Ovary (tissue), 9 donors: ENCODE data around the gene MC4R. TPM values are rescaled to one million over a fixed set of nuclear protein-coding genes. Genes with fewer than 3 reads are reported as not detected.

Experiments
- DNase-seq, 5 donors: peaks; one replicate each; pipeline ENCODE4 v3.0.0-alpha.2; 2019 to 2020
- H3K27ac ChIP-seq, 2 donors: fragments of 200-600 bp; one replicate each; pipeline versions ENCODE4 v1.5.1 to v1.8.0; 2019 to 2022
- H3K27me3 ChIP-seq: fragments of 200-600 bp; one replicate; pipeline ENCODE4 v1.8.0; 2022
- H3K36me3 ChIP-seq: fragments of 200-600 bp; sonication (generic); one replicate; pipeline ENCODE4 v1.5.1; 2019
- H3K4me1 ChIP-seq: one replicate; pipeline ENCODE4 v1.8.1; 2013; ENCODE audit warnings: mild to moderate bottlenecking, moderate library complexity; ENCODE audit not compliant: insufficient read depth
- H3K4me3 ChIP-seq: fragments of 200-600 bp; sonication (generic); one replicate; pipeline ENCODE4 v1.5.1; 2017
- H3K9me3 ChIP-seq, 2 donors: fragments of 200-600 bp in 1 of 2; sonication (generic) in 1 of 2; one replicate each; pipeline versions ENCODE4 v1.5.1 to v1.8.1; 2013 to 2019; ENCODE audit warnings: mild to moderate bottlenecking in 1 of 2, moderate library complexity in 1 of 2
- CTCF ChIP-seq, 3 donors: fragments of 450-650 bp in 2 of 3; fragments of 200-600 bp in 1 of 3; IDR thresholded peaks; one replicate each; pipeline versions ENCODE4 v1.5.1 to v1.8.0; 2016 to 2022; ENCODE audit warnings: antibody characterized with exemption in 3 of 3, mild to moderate bottlenecking in 1 of 3
- EP300 ChIP-seq: sonication (generic); formaldehyde crosslinking; IDR thresholded peaks from one replicate; pipeline ENCODE4 v1.6.1; 2017; ENCODE audit warnings: antibody characterized with exemption
- POLR2A ChIP-seq: fragments of 450-650 bp; IDR thresholded peaks from one replicate; pipeline ENCODE4 v1.6.1; 2017; ENCODE audit warnings: antibody characterized with exemption, mild to moderate bottlenecking, moderate library complexity
- WGBS, 3 donors: extraction: QIAGEN DNeasy Blood & Tissue Kit in 1 of 3; methylation state at CpG; one replicate each; pipeline versions ENCODE4 v1.1.5 to v1.1.7; 2013 to 2017; 5-methylcytosine and 5-hydroxymethylcytosine counted together
- intact Hi-C, 4 donors: fragments of 100-400 bp; cut with DNase I; formaldehyde crosslinking; loops; one replicate each; pipeline versions ENCODE4 v1.11.0 to v1.15.1; 2022 to 2023
- polyA plus RNA-seq, 2 donors: library from polyadenylated mRNA; stranded (reverse); fragments of 200-250 nt in 1 of 2; fragments of 350-450 nt in 1 of 2; fragmentation: Illumina TruSeq in 1 of 2; extraction: RNeasy Lipid Tissue Mini Kit (QIAGEN cat#74804) in 1 of 2; gene quantifications; one replicate each; pipeline ENCODE4 v1.2.3, GENCODE V29; 2013 to 2014
- total RNA-seq, 7 donors: library from RNA; depleted of rRNA in 2 of 7; stranded (reverse); fragments of >200 nt in 2 of 7; fragmentation: NEBNext Ultra II Directional in 3 of 7; extraction: Animal tissue kit (Norgen Biotek cat#: 25700) in 3 of 7; gene quantifications; one replicate each; pipeline versions ENCODE4 v1.1.0 to v1.2.4, GENCODE V29; 2016 to 2023
- donor health status: DM: no; HTN: no; CAD: no; lungs with moderate emphysema.
- donor health status: DM: no; HTN: no; CAD: no.
- donor health status: Bipolar disorder and iron deficiency.
- donor health status: DM: yes; HTN: yes; CAD: no.
- donor health status: DM: no; HTN: no; CAD: no.
- donor health status: DM: yes; HTN: yes; CAD: no.

The MC4R gene
- total and polyA plus RNA-seq, 9 donors: 0.36 to 0.80 (median 0.45) TPM; not detected in 6

- Histone ChIP-seq H3K9me3 (no peaks in the 10 kb centered on the region), H3K27me3 (no peaks in the 10 kb centered on the region), H3K4me3 (no peak overlapping the region), H3K36me3 (no peaks in the 10 kb centered on the region), H3K27ac (no peak overlapping the region), H3K4me1 (no peaks in the 10 kb centered on the region)
- WGBS, 3 donors: 91 to 96% (median 95%) methylated on average over 4 of the region's 4 CpGs
- intact Hi-C loops: no loop called here
- DNase-seq: no peak
- TF ChIP-seq CTCF (IDR thresholded peaks at IDR 0.05) (no peak), POLR2A (no peak), EP300 (no peak)
Measured at GRCh38 chr18:60391571-60392226, 19.1 kb upstream of the MC4R start.

- WGBS, 3 donors: 12 to 31% (median 26%) methylated on average over 1 of the region's 1 CpG
Measured at GRCh38 chr18:60389314-60389713, 16.7 kb upstream of the MC4R start.

GRCh38 chr18:60385693-60386092 is 13.1 kb upstream of the MC4R start:
- H3K4me1 ChIP-seq: no peaks in the 10 kb centered on the region
- no peak overlapping the region for H3K4me3 ChIP-seq
- intact Hi-C loops: no loop called here
- no peak for DNase-seq
- no peak overlapping the region for H3K27ac ChIP-seq
- 86 to 87% (median 86%) methylated on average over 5 of the region's 5 CpGs for WGBS, 3 donors
- TF ChIP-seq EP300 (no peak), CTCF (IDR thresholded peaks at IDR 0.05) (no peak), POLR2A (no peak)
- no peaks in the 10 kb centered on the region for H3K9me3 ChIP-seq
- H3K36me3 ChIP-seq: no peaks in the 10 kb centered on the region
- no peaks in the 10 kb centered on the region for H3K27me3 ChIP-seq

More at GRCh38 chr18:60389314-60389713, 16.7 kb upstream of the MC4R start:
- H3K36me3 ChIP-seq: no peaks in the 10 kb centered on the region
- no peaks in the 10 kb centered on the region for H3K27me3 ChIP-seq
- intact Hi-C loops: no loop called here
- no peak overlapping the region for H3K4me3 ChIP-seq
- TF ChIP-seq POLR2A (no peak), CTCF (IDR thresholded peaks at IDR 0.05) (no peak), EP300 (no peak)
- no peak overlapping the region for H3K27ac ChIP-seq
- no peak for DNase-seq
- no peaks in the 10 kb centered on the region for H3K4me1 ChIP-seq
- H3K9me3 ChIP-seq: no peaks in the 10 kb centered on the region

GRCh38 chr18:60383893-60384292 is 11.3 kb upstream of the MC4R start:
- TF ChIP-seq EP300 (no peak), POLR2A (no peak), CTCF (IDR thresholded peaks at IDR 0.05) (no peak)
- H3K36me3 ChIP-seq: no peaks in the 10 kb centered on the region
- H3K27me3 ChIP-seq: no peaks in the 10 kb centered on the region
- no peak overlapping the region for H3K4me3 ChIP-seq
- 54 to 62% (median 55%) methylated on average over 2 of the region's 2 CpGs for WGBS, 3 donors
- intact Hi-C loops: no loop called here
- no peaks in the 10 kb centered on the region for H3K4me1 ChIP-seq
- DNase-seq: no peak
- no peaks in the 10 kb centered on the region for H3K9me3 ChIP-seq
- H3K27ac ChIP-seq: no peak overlapping the region
